B cell (primary cell): Measurements from ENCODE around the gene SIK3. TPM values are rescaled to one million over a fixed set of nuclear protein-coding genes. Genes with fewer than 3 reads are reported as not detected.

Source experiments
- ATAC-seq: fragments of 200-7000 bp; cut with Tn5 transposase; one replicate; pipeline ENCODE4 v1.10.0; 2021; ENCODE audit warnings: low read depth, mild to moderate bottlenecking, moderate number of reproducible peaks, moderate library complexity
- CTCF ChIA-PET: fragments of 350-600 bp; sonication (Branson Sonifier 250); formaldehyde crosslinking; loops from one replicate; lab custom pipeline; 2021; ENCODE audit warnings: antibody characterized with exemption, inconsistent platforms; lab: Charles Lee
- POLR2A ChIA-PET: fragments of 350-600 bp; sonication (Branson Sonifier 250); formaldehyde crosslinking; loops from one replicate; lab custom pipeline; 2021; ENCODE audit warnings: antibody characterized with exemption; lab: Charles Lee
- DNase-seq: peaks from one replicate; pipeline ENCODE4 v3.0.0; 2013
- H2AFZ ChIP-seq: 2 replicates; pipeline ENCODE4 v1.6.1; 2012; ENCODE audit warnings: mild to moderate bottlenecking, low read depth, low read length; ENCODE audit not compliant: insufficient read depth, poor library complexity, severe bottlenecking
- H3K27ac ChIP-seq, 2 donors: 1 replicate in 1 of 2; 2 replicates in 1 of 2; pipeline ENCODE4 v1.5.1; 2012 to 2013; ENCODE audit warnings: low read length in 2 of 2, mild to moderate bottlenecking in 2 of 2, moderate library complexity in 1 of 2
- H3K27me3 ChIP-seq, 4 experiments: fragments of 200-600 bp in 1 of 4; sonication (generic) in 1 of 4; replicated peaks in 1 of 4; 1 replicate in 2 of 4; 2 replicates in 2 of 4; pipeline versions ENCODE4 v1.6.1 to v1.7.0; 2013 to 2016; ENCODE audit warnings: low read length in 3 of 4, mild to moderate bottlenecking in 2 of 4, mixed read lengths in 1 of 4, moderate library complexity in 1 of 4; ENCODE audit not compliant: insufficient read depth in 4 of 4, control insufficient read depth in 3 of 4; ENCODE audit errors: control extremely low read depth in 1 of 4
- H3K36me3 ChIP-seq, 2 experiments: replicated peaks in 1 of 2; 1 replicate in 1 of 2; 2 replicates in 1 of 2; pipeline versions ENCODE4 v1.6.1 to v1.7.1; 2013; ENCODE audit warnings: low read length in 1 of 2; ENCODE audit not compliant: insufficient read depth in 2 of 2, control insufficient read depth in 1 of 2; ENCODE audit errors: control extremely low read depth in 1 of 2, extremely low read depth in 1 of 2
- H3K4me1 ChIP-seq, 2 donors: fragments of 200-600 bp in 1 of 2; sonication (generic) in 1 of 2; 1 replicate in 1 of 2; 2 replicates in 1 of 2; pipeline versions ENCODE4 v1.5.1 to v1.6.1; 2013 to 2017; ENCODE audit warnings: low read length in 2 of 2; ENCODE audit not compliant: control insufficient read depth in 2 of 2, insufficient read depth in 2 of 2
- H3K4me2 ChIP-seq: replicated peaks from 2 replicates; pipeline ENCODE3; 2012; ENCODE audit warnings: mild to moderate bottlenecking, low read depth, low read length; ENCODE audit not compliant: poor library complexity, severe bottlenecking
- H3K4me3 ChIP-seq, 5 experiments: fragments of 200-600 bp in 1 of 5; sonication (generic) in 1 of 5; 1 replicate in 3 of 5; 2 replicates in 2 of 5; pipeline versions ENCODE4 v1.5.1 to v1.7.0; 2011 to 2016; ENCODE audit warnings: low read length in 4 of 5, mild to moderate bottlenecking in 4 of 5, low read depth in 2 of 5, control low read depth in 1 of 5, moderate library complexity in 1 of 5; ENCODE audit not compliant: insufficient read depth in 1 of 5; ENCODE audit errors: control extremely low read depth in 1 of 5, extremely low read depth in 1 of 5
- H3K79me2 ChIP-seq: fragments of 200-600 bp; sonication (generic); one replicate; pipeline ENCODE4 v1.6.0; 2016; ENCODE audit warnings: low read length; ENCODE audit not compliant: control insufficient read depth, insufficient read depth
- H3K9ac ChIP-seq: fragments of 200-600 bp; sonication (generic); 2 replicates; pipeline ENCODE4 v1.6.1; 2017; ENCODE audit warnings: mild to moderate bottlenecking, low read length, moderate library complexity
- H3K9me3 ChIP-seq, 3 donors: one replicate each; pipeline versions ENCODE4 v1.6.1 to v1.7.1; 2013; ENCODE audit warnings: low read length in 2 of 3; ENCODE audit not compliant: control insufficient read depth in 2 of 3, insufficient read depth in 1 of 3; ENCODE audit errors: control extremely low read depth in 1 of 3
- H4K20me1 ChIP-seq: 2 replicates; pipeline ENCODE4 v1.6.0; 2012; ENCODE audit warnings: mild to moderate bottlenecking, low read length; ENCODE audit not compliant: insufficient read depth, control insufficient read depth, poor library complexity, severe bottlenecking
- H3K27ac Mint-ChIP-seq: one replicate; pipeline ENCODE4 v1.8.0; 2021; ENCODE audit warnings: mixed read lengths
- H3K27me3 Mint-ChIP-seq: one replicate; pipeline ENCODE4 v1.8.0; 2021; ENCODE audit warnings: mixed read lengths
- H3K4me1 Mint-ChIP-seq: one replicate; pipeline ENCODE4 v1.8.0; 2021; ENCODE audit warnings: mixed read lengths
- H3K4me3 Mint-ChIP-seq: one replicate; pipeline ENCODE4 v1.8.0; 2021; ENCODE audit warnings: mixed read lengths
- H3K9me3 Mint-ChIP-seq: one replicate; pipeline ENCODE4 v1.8.0; 2022; ENCODE audit warnings: mixed read lengths; ENCODE audit not compliant: insufficient read depth
- EZH2 ChIP-seq: IDR thresholded peaks from 2 replicates; pipeline ENCODE4 v1.6.1; 2012; ENCODE audit warnings: borderline replicate concordance, low read depth, mild to moderate bottlenecking, moderate library complexity, low read length; ENCODE audit not compliant: insufficient read depth, poor library complexity, severe bottlenecking
- WGBS: methylation state at CpG from one replicate; pipeline ENCODE4 v1.1.5; 2013; ENCODE audit warnings: missing lambda C conversion rate; ENCODE audit not compliant: insufficient coverage; 5-methylcytosine and 5-hydroxymethylcytosine counted together
- intact Hi-C: fragments of 100-400 bp; cut with micrococcal nuclease; formaldehyde crosslinking; loops from one replicate; pipeline ENCODE4 v1.10.0; 2022
- polyA plus RNA-seq: library from polyadenylated mRNA; depleted of rRNA; stranded (reverse); fragments of >200 nt; gene quantifications from 2 replicates; pipeline ENCODE4 v1.2.3, GENCODE V29; 2012
- total RNA-seq, 2 donors: library from RNA; stranded (reverse); fragments of 120-200 nt in 1 of 2; gene quantifications; 1 replicate in 1 of 2; 2 replicates in 1 of 2; pipeline versions ENCODE4 v1.2.3 to v1.2.4, GENCODE V29; 2013 to 2022
- TF ChIP-seq, protein P1 (sequence below): fragments of 200-600 bp; IDR thresholded peaks from one replicate; pipeline ENCODE4 v1.8.0; 2022; ENCODE audit warnings: antibody characterized with exemption, mild to moderate bottlenecking

Gene SIK3
- total and polyA plus RNA-seq, 2 donors (not counting 1 experiment from before 2014, with no cell fraction given): 36.5 to 180 TPM

DNA sequence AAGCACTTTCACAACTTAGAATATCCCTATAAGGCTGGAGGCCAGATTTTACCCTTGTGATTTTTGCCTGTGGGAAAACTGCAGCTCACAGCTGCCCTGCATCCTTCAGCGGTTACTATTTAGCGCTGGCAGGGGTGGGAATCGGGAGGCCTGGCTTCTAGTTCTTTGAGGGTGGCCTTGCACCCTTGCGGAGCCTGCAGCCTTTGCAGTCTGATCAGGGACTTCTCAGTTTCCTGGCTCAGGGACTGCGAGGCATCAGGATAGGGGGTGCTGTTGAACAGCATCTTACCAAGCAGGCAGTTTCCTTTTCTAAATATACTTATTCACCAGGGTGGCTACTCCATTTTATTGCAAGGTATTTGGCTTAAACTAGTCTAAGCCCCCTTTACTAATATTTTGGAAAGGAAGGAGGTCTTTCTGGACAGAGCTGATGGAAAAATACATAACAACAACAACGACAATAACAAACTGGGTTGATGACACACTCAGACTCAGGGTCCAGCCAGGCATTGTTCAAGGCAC is 257.9 kb downstream of the SIK3 start:
- whole genome bisulfite sequencing: 95% methylated on average over 5 of the region's 6 CpGs

DNA sequence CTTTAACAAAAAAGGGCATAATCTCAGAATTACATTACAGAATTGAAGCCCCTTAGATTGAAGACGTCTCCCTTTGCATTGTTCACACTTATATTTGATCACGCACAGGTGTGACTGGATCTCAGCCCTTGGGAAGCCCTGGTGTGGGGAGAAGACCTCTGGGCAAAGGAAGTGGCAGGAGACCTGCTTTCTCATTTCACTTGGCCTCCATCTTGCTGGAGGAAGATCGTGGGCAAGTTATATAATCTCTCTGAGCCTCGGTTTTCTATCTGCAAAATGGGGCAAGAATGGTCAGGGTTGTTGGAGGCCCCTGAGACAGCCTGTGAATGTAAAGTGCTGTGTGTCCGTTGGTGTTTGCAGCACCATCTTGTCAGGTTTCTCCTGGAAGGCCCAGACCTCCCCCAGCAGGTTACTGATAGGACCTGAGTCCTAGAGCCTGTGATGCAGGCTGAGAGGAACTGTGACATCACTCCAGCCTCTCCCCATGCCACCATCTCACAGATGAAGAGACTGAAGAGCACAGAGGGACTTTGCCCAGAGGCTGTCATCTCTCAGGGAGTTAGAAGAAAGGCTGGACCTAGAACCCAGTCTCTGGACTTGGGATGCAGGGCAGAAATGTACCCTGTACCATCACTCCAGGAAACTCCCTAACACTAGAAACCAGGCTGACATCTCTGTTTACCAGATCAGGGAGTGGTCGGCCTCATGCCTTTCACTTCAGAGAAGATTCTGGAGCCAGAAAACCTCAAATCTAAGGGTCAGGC is 259.7 kb downstream of the SIK3 start:
- Histone ChIP-seq H3K36me3 (peaks cover 0 to 2% of the 10 kb centered on the region in 2 experiments), H4K20me1 (no peaks in the 10 kb centered on the region), H3K9me3 (no peaks in the 10 kb centered on the region), H3K4me2 (no peak overlapping the region), H3K4me1 (peaks cover 7 to 14% of the 10 kb centered on the region in 2 donors), H3K9ac (no peak overlapping the region), H3K27me3 (peaks cover 0 to 4% (median 0%) of the 10 kb centered on the region in 4 experiments), H2AFZ (no peak overlapping the region), H3K4me3 (no peak overlapping the region), H3K79me2 (no peaks in the 10 kb centered on the region), H3K27ac (no peak overlapping the region)
- H3K4me3 Mint-ChIP-seq: no peak overlapping the region
- WGBS: 83% methylated on average over 3 of the region's 6 CpGs
- ATAC-seq (no peak), DNase-seq (no peak)
- ChIA-PET CTCF (no interaction called here), POLR2A (no interaction called here)
- no peaks in the 10 kb centered on the region for H3K27me3 Mint-ChIP-seq
- H3K9me3 Mint-ChIP-seq: no peaks in the 10 kb centered on the region
- no peak overlapping the region for H3K27ac Mint-ChIP-seq
- intact Hi-C loops: no loop called here
- TF ChIP-seq, protein P1, sequence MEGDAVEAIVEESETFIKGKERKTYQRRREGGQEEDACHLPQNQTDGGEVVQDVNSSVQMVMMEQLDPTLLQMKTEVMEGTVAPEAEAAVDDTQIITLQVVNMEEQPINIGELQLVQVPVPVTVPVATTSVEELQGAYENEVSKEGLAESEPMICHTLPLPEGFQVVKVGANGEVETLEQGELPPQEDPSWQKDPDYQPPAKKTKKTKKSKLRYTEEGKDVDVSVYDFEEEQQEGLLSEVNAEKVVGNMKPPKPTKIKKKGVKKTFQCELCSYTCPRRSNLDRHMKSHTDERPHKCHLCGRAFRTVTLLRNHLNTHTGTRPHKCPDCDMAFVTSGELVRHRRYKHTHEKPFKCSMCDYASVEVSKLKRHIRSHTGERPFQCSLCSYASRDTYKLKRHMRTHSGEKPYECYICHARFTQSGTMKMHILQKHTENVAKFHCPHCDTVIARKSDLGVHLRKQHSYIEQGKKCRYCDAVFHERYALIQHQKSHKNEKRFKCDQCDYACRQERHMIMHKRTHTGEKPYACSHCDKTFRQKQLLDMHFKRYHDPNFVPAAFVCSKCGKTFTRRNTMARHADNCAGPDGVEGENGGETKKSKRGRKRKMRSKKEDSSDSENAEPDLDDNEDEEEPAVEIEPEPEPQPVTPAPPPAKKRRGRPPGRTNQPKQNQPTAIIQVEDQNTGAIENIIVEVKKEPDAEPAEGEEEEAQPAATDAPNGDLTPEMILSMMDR: no peak
- TF ChIP-seq EZH2: no peak
- H3K4me1 Mint-ChIP-seq: peaks cover 16% of the 10 kb centered on the region

More for the DNA sequence above, 257.9 kb downstream of the SIK3 start:
- DNase-seq (no peak), ATAC-seq (no peak)
- intact Hi-C loops: no loop called here
- POLR2A ChIA-PET: no interaction called here
- Histone ChIP-seq H3K9ac (no peak overlapping the region), H3K79me2 (no peaks in the 10 kb centered on the region), H2AFZ (no peak overlapping the region), H4K20me1 (no peaks in the 10 kb centered on the region), H3K27ac (no peak overlapping the region), H3K36me3 (peaks cover 0 to 16% of the 10 kb centered on the region in 2 experiments), H3K4me1 (peaks cover 4 to 9% of the 10 kb centered on the region in 2 donors), H3K4me2 (no peak overlapping the region), H3K4me3 (no peak overlapping the region), H3K9me3 (no peaks in the 10 kb centered on the region), H3K27me3 (peaks cover 0 to 4% (median 0%) of the 10 kb centered on the region in 4 experiments)
- CTCF ChIA-PET: interaction anchor here (1.3 kb wide), 1 partner anchor 19 kb away, joined by 3 read pairs; no protein-coding TSS in a partner anchor
- Mint-ChIP-seq H3K27me3 (no peaks in the 10 kb centered on the region), H3K4me1 (peaks cover 8% of the 10 kb centered on the region), H3K9me3 (no peaks in the 10 kb centered on the region), H3K4me3 (no peak overlapping the region), H3K27ac (no peak overlapping the region)
- TF ChIP-seq EZH2: no peak
